H9 (cell line): ENCODE results near the gene HERC4. TPM values are rescaled to one million over a fixed set of nuclear protein-coding genes. Genes with fewer than 3 reads are reported as not detected.

ENCODE experiments used
- DNase-seq: peaks from one replicate; pipeline ENCODE4 v3.0.0-alpha.2; 2017
- H2AFZ ChIP-seq: one replicate; pipeline ENCODE4 v1.6.1; 2013; ENCODE audit warnings: mild to moderate bottlenecking, low read length, control low read depth, moderate library complexity
- H2AK5ac ChIP-seq: 2 replicates; pipeline ENCODE4 v1.6.1; 2013; ENCODE audit warnings: low read length, control low read depth, mixed read lengths; ENCODE audit not compliant: insufficient read length
- H2BK120ac ChIP-seq: one replicate; pipeline ENCODE4 v1.6.1; 2013; ENCODE audit warnings: low read depth, mild to moderate bottlenecking, low read length, control low read depth, inconsistent platforms; ENCODE audit not compliant: poor library complexity, severe bottlenecking
- H2BK12ac ChIP-seq: 2 replicates; pipeline ENCODE4 v1.6.1; 2013; ENCODE audit warnings: low read length, control low read depth, mixed read lengths, low read depth; ENCODE audit not compliant: insufficient read length
- H2BK15ac ChIP-seq: 2 replicates; pipeline ENCODE4 v1.6.1; 2013; ENCODE audit warnings: low read depth, low read length, control low read depth
- H2BK20ac ChIP-seq: one replicate; pipeline ENCODE4 v1.6.1; 2013; ENCODE audit warnings: low read depth, mild to moderate bottlenecking, low read length, control low read depth, inconsistent platforms; ENCODE audit not compliant: poor library complexity, severe bottlenecking
- H2BK5ac ChIP-seq: 2 replicates; pipeline ENCODE4 v1.6.1; 2013; ENCODE audit warnings: low read length, control low read depth, mixed read lengths; ENCODE audit not compliant: insufficient read length
- H3K14ac ChIP-seq: 2 replicates; pipeline ENCODE4 v1.6.1; 2013; ENCODE audit warnings: low read length, control low read depth; ENCODE audit not compliant: insufficient read depth
- H3K18ac ChIP-seq: 2 replicates; pipeline ENCODE4 v1.6.1; 2013; ENCODE audit warnings: low read depth, mild to moderate bottlenecking, mixed read lengths, low read length, control low read depth; ENCODE audit not compliant: insufficient read length
- H3K23ac ChIP-seq: 2 replicates; pipeline ENCODE4 v1.6.1; 2013; ENCODE audit warnings: low read length, control low read depth, mixed read lengths, low read depth; ENCODE audit not compliant: insufficient read length
- H3K23me2 ChIP-seq: 2 replicates; pipeline ENCODE4 v1.6.1; 2013; ENCODE audit warnings: low read depth, mild to moderate bottlenecking, mixed read lengths, low read length, control low read depth; ENCODE audit not compliant: insufficient read length, poor library complexity, severe bottlenecking
- H3K27ac ChIP-seq: 2 replicates; pipeline ENCODE4 v1.5.1; 2013; ENCODE audit warnings: low read length, control low read depth, mixed read lengths, low read depth; ENCODE audit not compliant: insufficient read length
- H3K27me3 ChIP-seq: 2 replicates; pipeline ENCODE4 v1.6.1; 2013; ENCODE audit warnings: low read length, control low read depth, inconsistent platforms; ENCODE audit not compliant: insufficient read depth
- H3K4ac ChIP-seq: 2 replicates; pipeline ENCODE4 v1.6.1; 2013; ENCODE audit warnings: low read depth, mild to moderate bottlenecking, control low read depth, inconsistent platforms, low read length, moderate library complexity
- H3K4me1 ChIP-seq: 2 replicates; pipeline ENCODE4 v1.6.1; 2013; ENCODE audit warnings: low read length, control low read depth, inconsistent platforms; ENCODE audit not compliant: insufficient read depth
- H3K4me2 ChIP-seq: 2 replicates; pipeline ENCODE4 v1.6.1; 2013; ENCODE audit warnings: low read length, control low read depth, mixed read lengths; ENCODE audit not compliant: insufficient read length, insufficient read depth
- H3K56ac ChIP-seq: 2 replicates; pipeline ENCODE4 v1.6.1; 2013; ENCODE audit warnings: low read depth, mild to moderate bottlenecking, mixed read lengths, low read length, control low read depth; ENCODE audit not compliant: insufficient read length
- H3K79me1 ChIP-seq: 2 replicates; pipeline ENCODE4 v1.6.1; 2013; ENCODE audit warnings: low read depth, mild to moderate bottlenecking, moderate library complexity, low read length, control low read depth, inconsistent platforms; ENCODE audit not compliant: insufficient read depth, poor library complexity, severe bottlenecking
- H3K79me2 ChIP-seq: 2 replicates; pipeline ENCODE4 v1.6.1; 2013; ENCODE audit warnings: low read length, control low read depth, inconsistent platforms; ENCODE audit not compliant: insufficient read depth
- H3K9ac ChIP-seq: 2 replicates; pipeline ENCODE4 v1.6.1; 2013; ENCODE audit warnings: low read length, control low read depth, mixed read lengths; ENCODE audit not compliant: insufficient read length; ENCODE audit errors: extremely low read depth
- H3K9me3 ChIP-seq: one replicate; pipeline ENCODE4 v1.6.1; 2013; ENCODE audit warnings: low read depth, low read length, inconsistent platforms; ENCODE audit not compliant: control insufficient read depth
- H3T11ph ChIP-seq: one replicate; pipeline ENCODE4 v1.6.1; 2013; ENCODE audit warnings: mild to moderate bottlenecking, low read length, control low read depth, inconsistent platforms
- H4K20me1 ChIP-seq: one replicate; pipeline ENCODE4 v1.6.1; 2013; ENCODE audit not compliant: control insufficient read depth, insufficient read length, insufficient read depth
- H4K5ac ChIP-seq: 2 replicates; pipeline ENCODE4 v1.6.1; 2013; ENCODE audit warnings: low read depth, mild to moderate bottlenecking, mixed read lengths, low read length, control low read depth; ENCODE audit not compliant: insufficient read length
- H4K8ac ChIP-seq: replicated peaks from 2 replicates; pipeline ENCODE4 v1.6.1; 2013; ENCODE audit warnings: low read length, control low read depth, mixed read lengths, low read depth; ENCODE audit not compliant: insufficient read length
- H4K91ac ChIP-seq: 2 replicates; pipeline ENCODE4 v1.6.1; 2013; ENCODE audit warnings: low read depth, mild to moderate bottlenecking, moderate library complexity, mixed read lengths, low read length, control low read depth; ENCODE audit not compliant: insufficient read length
- H3K27ac Mint-ChIP-seq, 3 experiments: 2 replicates in 2 of 3; 3 replicates in 1 of 3; pipeline ENCODE4 v1.8.0; 2020 to 2021; ENCODE audit warnings: mixed read lengths in 3 of 3, mild to moderate bottlenecking in 1 of 3, moderate library complexity in 1 of 3
- H3K27me3 Mint-ChIP-seq: 2 replicates; pipeline ENCODE4 v1.8.0; 2021; ENCODE audit warnings: low read depth, mild to moderate bottlenecking, moderate library complexity, mixed read lengths
- H3K36me3 Mint-ChIP-seq, 3 experiments: 2 replicates in 2 of 3; 3 replicates in 1 of 3; pipeline ENCODE4 v1.8.0; 2020 to 2021; ENCODE audit warnings: low read depth in 3 of 3, mixed read lengths in 3 of 3; ENCODE audit not compliant: insufficient read depth in 1 of 3
- H3K4me1 Mint-ChIP-seq, 2 experiments: 2 replicates each; pipeline ENCODE4 v1.8.0; 2020; ENCODE audit warnings: mixed read lengths in 2 of 2
- H3K4me3 Mint-ChIP-seq, 2 experiments: 2 replicates in 1 of 2; 3 replicates in 1 of 2; pipeline ENCODE4 v1.8.0; 2020 to 2021; ENCODE audit warnings: mild to moderate bottlenecking in 2 of 2, mixed read lengths in 2 of 2, moderate library complexity in 1 of 2
- H3K9me3 Mint-ChIP-seq, 2 experiments: 2 replicates in 1 of 2; 3 replicates in 1 of 2; pipeline ENCODE4 v1.8.0; 2020; ENCODE audit warnings: mild to moderate bottlenecking in 2 of 2, mixed read lengths in 2 of 2, moderate library complexity in 1 of 2
- WGBS: extraction: QIAGEN DNeasy Blood & Tissue Kit; methylation state at CpG from one replicate; pipeline ENCODE4 v1.1.7; 2013; ENCODE audit warnings: missing lambda C conversion rate, low lambda C conversion rate, mixed read lengths; ENCODE audit not compliant: insufficient read length; ENCODE audit errors: extremely low coverage; 5-methylcytosine and 5-hydroxymethylcytosine counted together
- total RNA-seq: library from RNA; stranded (reverse); gene quantifications from 2 replicates; pipeline ENCODE4 v1.2.1, GENCODE V29; 2021
- TF ChIP-seq, protein P1 (sequence below): fragments of 200-600 bp; sonication (generic); conservative IDR thresholded peaks from 3 replicates; pipeline ENCODE4 v1.8.0; 2021; ENCODE audit warnings: antibody characterized with exemption, mild to moderate bottlenecking

HERC4 gene
- total RNA-seq, 1 experiment from 2014 or later, result 24.5 TPM

DNA sequence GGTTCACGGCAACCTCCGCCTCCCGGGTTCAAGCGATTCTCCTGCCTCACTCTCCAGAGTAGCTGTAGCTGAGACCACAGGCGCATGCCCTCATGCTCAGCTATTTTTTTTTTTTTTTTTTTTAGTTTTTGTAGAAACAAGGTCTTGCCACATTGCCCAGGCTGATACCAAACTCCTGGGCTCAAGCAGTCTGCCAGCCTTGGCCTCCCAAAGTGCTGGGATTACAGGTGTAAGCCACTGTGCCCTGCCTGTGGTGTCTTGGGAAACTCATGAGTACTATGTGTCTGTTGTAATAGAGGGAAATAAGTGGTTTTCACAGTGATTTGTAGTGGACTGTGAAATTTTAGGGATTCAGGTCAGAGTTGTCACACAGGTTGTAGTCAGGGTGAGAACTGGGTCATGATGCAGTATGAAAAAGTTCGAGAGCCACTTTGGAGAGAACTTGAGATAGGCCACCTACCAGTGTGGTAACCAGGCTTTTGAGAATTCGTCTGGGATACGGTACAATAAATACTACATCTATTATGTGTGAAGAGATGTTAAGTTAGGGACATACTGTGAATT lies 160.2 kb downstream of the HERC4 start:
- Histone ChIP-seq H3K27me3 (no peaks in the 10 kb centered on the region), H3K56ac (no peak overlapping the region), H2BK12ac (no peak overlapping the region), H3K9me3 (no peaks in the 10 kb centered on the region), H2BK15ac (no peak overlapping the region), H2AK5ac (no peak overlapping the region), H3K18ac (no peak overlapping the region), H3K4me1 (no peaks in the 10 kb centered on the region), H3K14ac (no peak overlapping the region), H2AFZ (no peak overlapping the region), H3K4ac (no peak overlapping the region), H3K79me1 (no peaks in the 10 kb centered on the region), H3K23me2 (no peaks in the 10 kb centered on the region), H4K5ac (no peak overlapping the region), H3K4me2 (no peak overlapping the region), H4K8ac (no peak overlapping the region), H4K91ac (no peak overlapping the region), H3K79me2 (no peaks in the 10 kb centered on the region), H2BK120ac (no peak overlapping the region), H4K20me1 (no peaks in the 10 kb centered on the region), H2BK20ac (no peak overlapping the region), H3K23ac (no peak overlapping the region), H2BK5ac (no peak overlapping the region), H3K9ac (no peak overlapping the region), H3T11ph (no peak overlapping the region), H3K27ac (no peak overlapping the region)
- peaks cover 27 to 73% (median 61%) of the 10 kb centered on the region in 3 experiments; a peak in 6 of 7 replicates for H3K36me3 Mint-ChIP-seq
- H3K27me3 Mint-ChIP-seq, result no peaks in the 10 kb centered on the region
- peak overlapping the region in 2 of 3 experiments; percentile 7 to 69; a peak in 6 of 7 replicates for H3K27ac Mint-ChIP-seq
- H3K4me1 Mint-ChIP-seq, result peaks cover 10 to 14% of the 10 kb centered on the region in 2 experiments
- TF ChIP-seq, protein P1, sequence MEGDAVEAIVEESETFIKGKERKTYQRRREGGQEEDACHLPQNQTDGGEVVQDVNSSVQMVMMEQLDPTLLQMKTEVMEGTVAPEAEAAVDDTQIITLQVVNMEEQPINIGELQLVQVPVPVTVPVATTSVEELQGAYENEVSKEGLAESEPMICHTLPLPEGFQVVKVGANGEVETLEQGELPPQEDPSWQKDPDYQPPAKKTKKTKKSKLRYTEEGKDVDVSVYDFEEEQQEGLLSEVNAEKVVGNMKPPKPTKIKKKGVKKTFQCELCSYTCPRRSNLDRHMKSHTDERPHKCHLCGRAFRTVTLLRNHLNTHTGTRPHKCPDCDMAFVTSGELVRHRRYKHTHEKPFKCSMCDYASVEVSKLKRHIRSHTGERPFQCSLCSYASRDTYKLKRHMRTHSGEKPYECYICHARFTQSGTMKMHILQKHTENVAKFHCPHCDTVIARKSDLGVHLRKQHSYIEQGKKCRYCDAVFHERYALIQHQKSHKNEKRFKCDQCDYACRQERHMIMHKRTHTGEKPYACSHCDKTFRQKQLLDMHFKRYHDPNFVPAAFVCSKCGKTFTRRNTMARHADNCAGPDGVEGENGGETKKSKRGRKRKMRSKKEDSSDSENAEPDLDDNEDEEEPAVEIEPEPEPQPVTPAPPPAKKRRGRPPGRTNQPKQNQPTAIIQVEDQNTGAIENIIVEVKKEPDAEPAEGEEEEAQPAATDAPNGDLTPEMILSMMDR, result no peak
- no peaks in the 10 kb centered on the region for H3K9me3 Mint-ChIP-seq
- H3K4me3 Mint-ChIP-seq, result no peak overlapping the region; a peak in 1 of 5 replicates
- WGBS, result no CpG with 5 or more reads among the region's 8 CpGs
- no peak for DNase-seq
